HG02588 (cell line): ENCODE results near the gene ATP6V0E1.
"Not testable (repeated sequence)": the region's sequence is repeated elsewhere in the genome, so short reads cannot be mapped to it uniquely, and the experiment has no call there.

Source experiments
- ATAC-seq: cut with Tn5 transposase; IDR thresholded peaks from one replicate; pipeline ENCODE4 v1.9.1; 2021; ENCODE audit warnings: mild to moderate bottlenecking, moderate library complexity; ENCODE audit not compliant: unreplicated experiment

ATP6V0E1 gene

DNA sequence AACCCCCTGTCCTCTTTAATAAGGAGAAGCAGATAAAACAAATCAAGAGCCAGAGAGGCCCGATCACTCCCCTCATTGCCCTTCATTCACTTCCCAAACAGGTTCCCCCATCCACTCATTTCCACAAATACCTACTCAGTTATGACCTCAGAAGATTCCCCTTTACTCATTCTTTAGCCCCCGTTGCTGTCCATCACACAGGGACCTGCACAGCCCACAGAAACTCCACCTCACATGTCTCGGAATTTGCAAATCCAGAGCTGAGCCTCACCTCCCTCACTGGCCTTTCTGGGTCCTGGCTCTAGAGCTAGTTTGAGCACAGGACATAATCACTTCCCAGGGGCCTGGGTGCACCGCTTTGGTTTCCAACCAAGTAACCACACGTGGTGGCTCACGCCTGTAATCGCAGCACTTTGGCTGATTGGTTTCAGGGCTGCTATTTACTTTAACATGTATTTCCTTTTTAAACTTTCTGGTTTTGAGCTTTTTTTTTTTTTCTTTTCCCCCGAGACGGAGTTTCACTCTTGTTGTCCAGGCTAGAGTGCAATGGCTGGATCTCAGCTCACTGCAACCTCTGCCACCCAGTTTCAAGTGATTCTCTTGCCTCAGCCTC, 17.8 kb downstream of the ATP6V0E1 start:
- ATAC-seq: peak; percentile 75

GRCh38 chr5:173003360-173003759, 19.8 kb downstream of the ATP6V0E1 start:
- ATAC-seq: no peak

DNA sequence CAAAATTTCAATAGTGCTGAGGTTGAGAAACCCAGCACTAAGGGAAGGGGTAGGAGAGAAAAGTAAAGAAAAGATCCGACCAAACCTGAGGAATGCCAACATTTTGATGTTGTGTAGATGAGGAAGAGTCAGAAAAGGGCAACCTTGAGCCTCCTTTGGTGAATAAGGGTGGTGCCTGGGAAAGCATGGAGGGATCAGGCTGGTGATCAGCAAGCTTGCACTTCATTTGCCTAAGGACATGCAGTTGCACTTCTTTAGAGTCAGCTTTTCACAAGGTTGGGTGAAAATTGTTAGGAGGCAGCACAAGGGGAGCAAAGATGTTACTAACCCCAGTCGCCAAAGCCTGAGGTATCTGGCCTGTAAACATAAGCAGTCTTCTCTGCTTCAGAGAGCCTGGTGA, 20.4 kb downstream of the ATP6V0E1 start:
- no peak for ATAC-seq

DNA sequence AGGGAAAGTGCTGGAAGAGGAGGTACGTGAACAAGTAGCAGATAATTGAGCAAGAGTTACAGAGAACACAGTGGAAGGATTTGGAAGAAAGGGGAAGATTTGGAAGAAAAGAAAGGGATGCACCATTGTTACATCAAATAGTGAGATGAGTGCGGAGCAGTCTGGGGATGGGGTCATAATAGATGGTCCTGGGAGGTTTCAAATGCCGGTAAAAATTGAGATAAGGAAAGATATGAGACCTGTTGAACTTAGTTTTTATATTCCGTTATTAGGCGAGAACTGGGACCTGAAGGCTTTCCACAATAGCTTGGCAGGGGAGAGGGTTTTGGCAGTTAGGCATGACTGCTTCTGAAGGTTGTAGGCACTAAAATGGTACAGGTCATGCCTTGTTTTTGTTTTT, 20.9 kb downstream of the ATP6V0E1 start:
- no peak for ATAC-seq

DNA sequence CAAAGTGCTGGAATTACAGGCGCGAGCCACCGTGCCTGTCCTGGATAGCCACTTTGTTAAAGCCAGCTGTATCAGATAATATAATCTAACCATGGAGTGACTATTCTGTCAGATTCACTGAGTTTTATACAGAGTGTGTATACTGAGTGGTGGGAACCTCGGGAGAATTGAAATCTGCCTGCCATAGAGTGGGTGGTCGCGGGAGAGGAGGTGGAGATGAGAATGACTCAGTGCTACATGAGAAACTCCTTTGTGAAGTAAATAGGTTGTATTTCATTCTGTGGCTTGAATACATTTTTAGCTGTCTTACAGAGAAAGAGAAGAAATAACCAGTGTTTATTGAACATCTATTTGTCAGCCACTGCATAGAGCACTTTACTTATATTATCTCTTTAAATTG, 26.4 kb downstream of the ATP6V0E1 start:
- no peak for ATAC-seq

GRCh38 chr5:173010547-173011464, 27.2 kb downstream of the ATP6V0E1 start:
- no peak for ATAC-seq

DNA sequence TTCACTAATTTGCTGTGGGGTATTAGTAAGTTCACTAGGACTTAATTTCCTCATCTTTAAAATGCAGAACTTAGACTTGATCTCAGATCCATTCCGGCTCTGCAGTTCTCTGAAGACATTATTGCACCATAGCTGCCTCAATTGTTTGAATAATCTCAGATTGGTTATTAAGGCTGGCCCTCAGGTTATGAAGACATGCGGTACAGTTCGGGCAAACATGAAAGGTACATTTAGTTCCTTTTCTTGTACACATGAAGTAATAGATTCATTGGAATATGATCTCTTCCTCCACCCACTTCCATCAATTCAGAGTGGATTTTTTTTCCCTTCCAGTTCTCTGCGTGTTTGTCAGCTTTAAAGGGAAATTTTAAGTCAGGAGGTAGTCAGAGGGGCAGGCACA, 28.0 kb downstream of the ATP6V0E1 start:
- ATAC-seq: no peak

GRCh38 chr5:173012882-173013281, 29.3 kb downstream of the ATP6V0E1 start:
- no peak for ATAC-seq

GRCh38 chr5:173014671-173015070, 31.1 kb downstream of the ATP6V0E1 start:
- no peak for ATAC-seq

DNA sequence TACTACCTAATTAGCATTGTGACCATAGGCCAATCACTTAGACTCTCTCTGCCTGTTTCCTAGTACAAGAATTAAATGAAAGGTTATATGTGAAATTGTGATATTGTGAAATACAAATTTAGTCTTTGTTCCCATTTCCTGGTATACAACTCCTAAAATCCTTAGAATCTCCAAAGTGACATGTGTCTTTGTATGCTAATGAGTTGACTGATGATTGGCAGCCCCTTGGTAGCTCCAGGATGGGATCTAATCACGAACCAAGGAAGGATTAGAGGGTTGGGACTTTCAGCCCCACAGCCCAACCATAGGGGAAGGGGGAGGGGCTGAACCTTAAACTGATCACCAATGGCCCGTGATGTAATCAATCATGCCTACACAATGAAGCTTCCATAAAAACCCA, 31.6 kb downstream of the ATP6V0E1 start:
- no peak for ATAC-seq

DNA sequence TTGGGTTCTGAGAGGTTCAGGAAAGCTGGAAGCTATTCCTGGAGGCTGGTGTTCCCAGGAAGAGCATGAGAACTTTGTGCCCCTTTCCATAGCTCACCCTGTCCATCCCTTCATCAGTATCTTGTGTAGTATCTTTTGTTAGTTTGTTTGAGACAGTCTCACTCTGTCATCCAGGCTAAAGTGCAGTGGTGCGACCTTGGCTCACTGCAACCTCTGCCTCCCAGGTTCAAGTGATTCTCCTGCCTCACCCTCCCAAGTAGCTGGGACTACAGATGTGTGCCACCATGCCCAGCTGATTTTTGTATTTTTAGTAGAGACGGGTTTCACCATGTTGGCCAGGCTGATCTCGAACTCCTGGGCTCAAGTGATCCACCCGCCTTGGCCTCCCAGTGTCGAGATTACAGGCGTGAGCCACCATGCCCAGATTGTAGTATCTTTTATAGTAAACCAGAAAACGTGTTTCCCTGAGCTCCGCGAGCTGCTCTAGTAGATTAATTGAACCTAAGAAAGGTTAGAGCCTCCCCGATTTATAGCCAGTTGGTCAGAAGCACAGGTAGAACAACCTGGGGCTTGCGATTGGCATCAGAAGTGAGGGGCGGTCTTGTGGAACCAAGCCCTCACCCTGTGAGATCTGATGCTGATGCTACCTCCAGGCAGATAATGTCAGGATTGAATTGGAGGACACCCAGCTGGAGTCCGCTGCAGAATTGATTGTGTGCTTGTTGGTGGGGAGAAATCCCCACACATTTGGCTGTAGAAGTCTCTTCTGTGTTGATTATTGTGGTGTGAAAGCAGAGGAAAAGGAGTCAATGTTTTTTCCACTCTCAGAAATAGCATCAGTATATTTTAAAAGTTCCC, 32.3 kb downstream of the ATP6V0E1 start:
- no peak for ATAC-seq

GRCh38 chr5:173016598-173017046, 33.1 kb downstream of the ATP6V0E1 start:
- ATAC-seq: no peak

DNA sequence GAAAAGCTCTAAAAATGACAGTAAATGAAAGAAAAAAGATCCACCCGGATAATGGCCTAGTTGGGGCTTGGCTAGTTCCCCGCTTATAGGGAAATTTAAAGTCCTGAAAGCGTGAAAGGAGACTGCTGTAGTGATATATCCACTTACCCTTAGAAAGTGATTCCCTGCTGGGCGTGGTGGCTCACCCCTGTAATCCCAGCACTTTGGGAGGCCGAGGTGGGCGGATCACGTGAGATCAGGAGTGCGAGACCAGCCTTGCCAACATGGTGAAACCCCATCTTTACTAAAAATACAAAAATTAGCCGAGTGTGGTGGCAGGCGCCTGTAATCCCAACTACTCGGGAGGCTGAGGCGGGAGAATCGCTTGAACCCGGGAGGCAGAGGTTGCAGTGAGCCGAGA, 33.5 kb downstream of the ATP6V0E1 start:
- not testable (repeated sequence) for ATAC-seq

DNA sequence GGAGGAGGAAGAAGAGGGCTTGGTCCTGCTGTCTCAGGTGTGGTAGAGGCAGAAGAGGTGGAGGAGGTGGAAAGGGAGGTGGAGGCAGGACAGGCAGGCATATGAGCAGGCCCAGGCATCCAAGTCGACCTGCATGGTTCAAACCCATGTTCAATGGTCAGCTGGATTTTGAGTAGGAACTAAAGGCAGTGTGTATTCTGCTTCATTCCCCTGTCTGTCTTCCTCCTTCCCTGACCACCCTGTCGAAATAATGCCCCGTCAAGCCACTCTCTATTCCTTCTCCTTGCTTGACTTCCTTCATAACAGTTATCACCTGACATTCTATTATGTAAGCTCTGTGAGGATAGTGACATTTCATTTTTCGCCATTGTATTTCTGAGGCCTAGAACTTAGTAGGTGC, 34.8 kb downstream of the ATP6V0E1 start:
- no peak for ATAC-seq

GRCh38 chr5:173020154-173020581, 36.6 kb downstream of the ATP6V0E1 start:
- ATAC-seq: no peak

- no peak for ATAC-seq
Measured at GRCh38 chr5:173020643-173021042, 37.1 kb downstream of the ATP6V0E1 start.

GRCh38 chr5:173025651-173026050, 42.1 kb downstream of the ATP6V0E1 start:
- no peak for ATAC-seq

DNA sequence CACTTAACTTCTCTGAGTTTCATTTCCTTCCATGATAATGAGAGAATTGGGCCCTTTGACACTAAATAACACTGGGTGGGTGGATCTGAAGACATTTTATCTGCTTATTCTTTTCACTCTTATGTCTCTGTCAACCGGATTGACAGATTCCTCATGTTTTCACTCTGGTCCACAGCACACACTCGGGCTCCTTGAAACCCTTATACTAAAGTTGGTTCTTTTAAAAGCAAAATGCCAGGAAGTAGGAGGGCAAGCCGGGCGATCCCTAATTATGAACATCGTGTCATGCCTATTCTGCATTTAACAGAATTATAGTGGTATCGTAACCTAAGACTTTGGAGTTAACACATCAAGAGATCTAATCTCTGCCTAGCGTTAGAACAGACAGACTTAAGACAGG, 44.3 kb downstream of the ATP6V0E1 start:
- ATAC-seq: no peak

DNA sequence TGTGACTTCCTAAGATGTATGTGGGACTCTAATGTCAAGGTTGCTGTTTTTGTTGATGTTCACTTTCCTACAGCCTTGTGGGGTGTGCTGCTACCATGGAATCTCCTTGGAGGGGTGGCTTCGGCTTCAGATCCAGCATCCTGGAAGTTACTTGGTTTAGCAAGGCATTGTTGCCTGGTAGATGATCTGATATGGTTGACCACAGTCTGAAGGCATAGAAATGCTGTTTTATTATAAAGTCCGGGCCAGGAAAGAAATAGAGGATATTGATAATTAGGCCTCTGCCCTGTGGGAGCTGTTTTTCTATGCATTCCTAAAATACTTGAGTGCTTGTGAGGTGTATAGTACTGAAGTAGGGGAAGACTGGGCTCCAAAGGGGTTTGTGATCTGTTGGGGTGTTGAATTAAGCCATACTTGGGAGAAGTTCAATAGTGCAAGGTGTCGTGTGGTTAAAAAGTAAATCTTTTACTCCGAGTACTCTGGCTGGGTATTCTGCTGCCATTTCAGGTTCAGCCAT, 45.3 kb downstream of the ATP6V0E1 start:
- ATAC-seq: no peak

- no peak for ATAC-seq
Measured at GRCh38 chr5:173029499-173029921, 45.9 kb downstream of the ATP6V0E1 start.

GRCh38 chr5:173032096-173032495, 48.5 kb downstream of the ATP6V0E1 start:
- not testable (repeated sequence) for ATAC-seq
